GM19467 (cell line): ENCODE measurements around the gene CACNA1D.

ENCODE experiments used
- ATAC-seq: cut with Tn5 transposase; IDR thresholded peaks from one replicate; pipeline ENCODE4 v1.9.1; 2021; ENCODE audit warnings: mild to moderate bottlenecking, moderate library complexity; ENCODE audit not compliant: unreplicated experiment

CACNA1D gene

GRCh38 chr3:53775018-53775417 is 280.6 kb downstream of the CACNA1D start:
- no peak for ATAC-seq

- ATAC-seq: no peak
Observed at GRCh38 chr3:53775834-53776251, 281.4 kb downstream of the CACNA1D start.

GRCh38 chr3:53776494-53777101 is 282.2 kb downstream of the CACNA1D start:
- ATAC-seq: no peak

- ATAC-seq: no peak
Observed at GRCh38 chr3:53777468-53777867, 283.1 kb downstream of the CACNA1D start.

- no peak for ATAC-seq
Observed at GRCh38 chr3:53778153-53778552, 283.7 kb downstream of the CACNA1D start.

- no peak for ATAC-seq
Observed at GRCh38 chr3:53780171-53780570, 285.8 kb downstream of the CACNA1D start.

GRCh38 chr3:53780806-53781205 is 286.4 kb downstream of the CACNA1D start:
- ATAC-seq: no peak

- no peak for ATAC-seq
Observed at GRCh38 chr3:53787016-53787415, 292.6 kb downstream of the CACNA1D start.

- no peak for ATAC-seq
Observed at GRCh38 chr3:53788038-53788437, 293.6 kb downstream of the CACNA1D start.

GRCh38 chr3:53789459-53789858 is 295.0 kb downstream of the CACNA1D start:
- no peak for ATAC-seq

GRCh38 chr3:53790470-53790869 is 296.1 kb downstream of the CACNA1D start:
- ATAC-seq: no peak

- ATAC-seq: no peak
Observed at GRCh38 chr3:53791317-53791716, 296.9 kb downstream of the CACNA1D start.

- ATAC-seq: no peak
Observed at GRCh38 chr3:53792866-53793265, 298.5 kb downstream of the CACNA1D start.

- no peak for ATAC-seq
Observed at GRCh38 chr3:53794597-53794996, 300.2 kb downstream of the CACNA1D start.

GRCh38 chr3:53795176-53795575 is 300.8 kb downstream of the CACNA1D start:
- ATAC-seq: no peak

GRCh38 chr3:53795789-53796560 is 301.6 kb downstream of the CACNA1D start:
- no peak for ATAC-seq

- ATAC-seq: no peak
Observed at GRCh38 chr3:53798144-53798543, 303.7 kb downstream of the CACNA1D start.

- no peak for ATAC-seq
Observed at GRCh38 chr3:53799338-53799865, 305.0 kb downstream of the CACNA1D start.

- ATAC-seq: no peak
Observed at GRCh38 chr3:53800041-53800906, 305.9 kb downstream of the CACNA1D start.

GRCh38 chr3:53801319-53801718 is 306.9 kb downstream of the CACNA1D start:
- no peak for ATAC-seq

- ATAC-seq: no peak
Observed at GRCh38 chr3:53802256-53802880, 308.0 kb downstream of the CACNA1D start.
